ACHN (cell line): ENCODE results near the gene CD80.
"Not testable (repeated sequence)": the region's sequence is repeated elsewhere in the genome, so short reads cannot be mapped to it uniquely, and the experiment has no call there.

Experiments
- DNase-seq: peaks from one replicate; pipeline ENCODE4 v3.0.0-alpha.2; 2015
- in situ Hi-C: cut with HindIII; loops from 2 replicates; pipeline ENCODE4 v1.10.0; 2017; ENCODE audit warnings: low sequenced_read_pairs, low pct_ligation_motif_present, low pct_unique_long_range_greater_than_20kb

The CD80 gene

DNA sequence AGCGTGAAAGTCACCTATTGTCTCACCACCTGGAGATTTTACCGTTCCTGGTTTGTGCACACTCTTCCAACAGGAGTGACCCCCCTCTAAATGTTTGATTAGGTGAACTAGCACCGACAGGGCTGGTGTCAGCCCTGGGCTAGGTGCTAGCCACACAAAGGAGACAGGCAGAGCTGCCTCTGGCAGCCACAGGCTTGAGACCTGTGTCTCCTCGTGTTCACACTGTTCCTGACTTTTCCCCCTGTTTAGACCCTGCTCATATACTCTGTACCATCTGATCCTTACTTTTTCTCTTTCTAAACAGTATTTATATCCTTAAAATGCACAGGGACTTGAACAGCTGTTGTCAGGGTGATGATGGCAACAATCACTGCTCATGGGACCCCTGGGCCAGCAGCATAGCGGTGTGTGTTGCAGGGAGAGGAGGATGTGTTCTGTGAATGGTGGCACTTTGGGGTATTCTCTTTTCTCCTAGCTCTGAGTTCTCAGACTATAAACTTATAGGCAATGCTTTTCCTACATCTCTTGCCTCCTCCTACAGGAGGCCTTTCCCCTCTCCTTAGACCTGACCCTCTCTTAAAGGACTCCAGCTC is 5.5 kb downstream of the CD80 start:
- DNase-seq = no peak
- in situ Hi-C loops = no loop called here

DNA sequence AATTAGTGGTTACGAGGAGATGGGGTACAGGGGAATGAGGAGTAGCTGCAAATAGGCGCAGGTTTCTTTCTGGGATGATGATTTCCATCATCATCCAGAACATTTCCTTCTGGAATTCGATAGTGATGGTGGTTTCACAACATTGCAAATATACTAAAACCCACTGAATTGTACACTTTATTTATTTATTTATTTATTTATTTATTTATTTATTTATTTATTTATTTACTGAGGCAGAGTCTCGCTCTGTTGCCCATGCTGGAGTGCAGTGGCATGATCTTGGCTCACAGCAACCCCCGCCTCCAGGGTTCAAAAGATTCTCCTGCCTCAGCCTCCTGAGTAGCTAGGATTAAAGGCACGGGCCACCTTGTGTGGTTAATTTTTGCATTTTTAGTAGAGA is 6.5 kb downstream of the CD80 start:
- DNase-seq, in situ Hi-C loops: not testable (repeated sequence)

DNA sequence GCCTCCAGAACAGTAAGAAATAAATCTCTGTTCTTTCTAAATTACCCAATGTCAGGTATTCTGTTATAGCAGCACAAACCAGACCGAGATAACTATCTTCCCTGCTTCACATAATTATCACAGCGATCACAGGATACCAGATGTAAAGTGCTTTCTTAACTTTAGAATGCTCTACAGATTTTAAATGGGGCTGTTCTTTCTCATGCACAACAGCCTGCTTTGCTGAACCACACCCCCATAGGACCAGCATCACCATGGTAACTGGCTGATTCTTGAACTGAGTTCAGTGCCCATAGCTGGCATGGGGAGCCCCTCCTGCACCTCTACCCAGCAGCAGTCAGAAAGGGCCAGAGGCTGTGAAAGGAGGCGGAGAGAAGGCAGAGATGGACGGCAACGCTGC is 7.8 kb downstream of the CD80 start:
- in situ Hi-C loops = no loop called here
- no peak for DNase-seq

- in situ Hi-C loops = no loop called here
- DNase-seq = no peak
Measured at GRCh38 chr3:119550192-119550910, 9.1 kb downstream of the CD80 start.

DNA sequence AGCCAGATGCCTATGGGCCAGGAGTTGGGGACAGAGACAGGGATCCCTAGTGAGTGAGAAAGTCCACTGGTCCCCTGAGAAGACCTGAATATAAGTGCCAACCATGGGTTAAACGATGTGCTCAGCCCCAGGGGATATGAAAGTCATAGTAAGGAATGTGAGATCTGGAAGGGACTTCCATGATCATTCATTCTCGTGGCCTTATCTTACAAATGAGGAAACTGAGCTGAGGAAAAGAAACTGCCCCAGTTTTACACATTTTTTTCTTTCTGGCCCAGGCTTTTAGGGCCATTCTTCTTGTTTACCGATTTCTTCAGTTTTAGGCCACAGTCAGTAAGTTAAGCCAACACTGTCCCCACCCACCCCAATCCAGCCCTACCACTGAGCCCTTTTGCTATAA is 11.1 kb downstream of the CD80 start:
- in situ Hi-C loops = no loop called here
- DNase-seq = no peak

DNA sequence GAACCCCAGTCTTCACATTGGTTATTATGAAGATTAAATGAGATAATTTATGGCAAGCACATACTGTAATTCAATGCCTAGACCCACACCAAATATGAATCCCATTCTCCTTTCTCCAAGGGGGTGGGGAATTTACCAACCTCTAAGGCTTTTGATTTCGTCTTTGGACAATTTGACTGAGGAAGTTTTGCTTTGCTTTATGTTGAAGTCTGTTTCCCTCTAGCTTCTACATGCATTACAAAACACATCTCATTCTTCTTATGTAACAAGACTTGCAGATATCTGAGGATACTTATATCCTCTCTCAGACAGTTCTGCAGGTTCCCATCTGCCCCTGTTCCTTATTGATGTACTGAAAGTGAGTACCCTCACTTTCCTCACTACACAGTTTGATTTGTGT is 12.2 kb downstream of the CD80 start:
- no peak for DNase-seq
- in situ Hi-C loops = no loop called here

DNA sequence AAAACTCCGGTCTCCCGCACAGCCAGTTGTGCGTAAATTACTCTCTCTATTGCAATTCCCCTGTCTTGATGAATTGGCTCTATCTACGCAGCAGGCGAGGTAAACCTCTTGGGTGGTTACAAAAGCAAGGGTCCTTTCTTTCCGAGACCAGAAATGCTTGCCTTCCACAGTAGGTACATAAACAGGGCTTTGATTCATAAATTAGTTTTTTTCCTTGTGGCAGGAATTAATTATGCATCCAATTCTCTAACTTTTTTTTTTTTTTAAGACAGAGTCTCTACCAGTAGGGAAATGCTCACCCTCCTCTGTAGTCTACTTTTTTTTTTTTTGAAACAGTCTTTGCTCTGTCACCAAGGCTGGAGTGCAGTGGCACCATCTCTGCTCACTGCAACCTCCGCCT is 16.3 kb downstream of the CD80 start:
- in situ Hi-C loops = no loop called here
- no peak for DNase-seq

DNA sequence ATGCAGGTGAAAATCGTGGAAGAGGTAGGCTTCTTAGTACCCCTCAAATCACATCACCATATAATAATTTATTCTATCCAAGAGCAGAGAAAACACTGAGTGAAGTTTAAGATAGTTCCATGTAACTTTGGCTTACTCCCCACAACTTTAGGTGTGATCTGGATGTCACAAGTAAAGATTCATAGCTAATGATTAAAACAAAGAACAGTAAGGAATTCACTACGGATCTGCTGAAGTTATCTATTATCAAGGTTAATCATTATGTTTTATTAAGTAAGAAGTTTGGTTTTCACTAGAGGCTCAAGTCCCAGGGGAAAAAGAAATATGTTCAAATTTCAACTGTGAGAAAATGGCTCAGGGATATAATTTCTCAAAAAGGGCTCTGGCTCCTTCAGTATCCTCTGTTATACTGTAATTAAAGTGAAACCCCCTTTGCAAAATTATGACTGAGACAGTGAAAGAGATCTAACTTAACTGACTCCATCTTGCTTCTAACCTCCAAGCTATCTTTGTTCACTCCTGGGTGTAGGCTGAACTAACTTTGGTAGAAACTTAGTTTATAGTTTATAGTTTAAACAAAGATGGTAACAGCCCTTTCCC is 17.1 kb downstream of the CD80 start:
- DNase-seq = peak; percentile 11
- in situ Hi-C loops = no loop called here

DNA sequence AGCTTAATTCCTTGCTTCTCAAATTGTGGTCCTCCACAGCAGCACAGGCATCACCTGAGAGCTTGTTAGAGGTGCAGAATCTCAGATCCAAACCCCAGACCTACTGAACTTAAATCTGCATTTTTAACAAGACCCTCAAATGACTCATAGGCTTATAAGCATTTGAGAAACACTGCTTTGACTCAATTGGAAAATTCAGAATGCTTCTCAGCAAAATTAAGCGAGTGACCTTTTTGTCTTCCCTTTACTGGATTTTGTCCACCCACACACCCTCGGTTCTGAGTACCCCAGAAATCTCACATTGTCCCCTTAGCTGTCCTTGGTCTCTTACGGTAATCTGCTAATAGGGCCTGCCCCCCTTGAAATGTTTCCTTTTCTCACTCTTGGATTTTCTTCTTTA is 17.9 kb downstream of the CD80 start:
- DNase-seq = no peak
- in situ Hi-C loops = no loop called here

DNA sequence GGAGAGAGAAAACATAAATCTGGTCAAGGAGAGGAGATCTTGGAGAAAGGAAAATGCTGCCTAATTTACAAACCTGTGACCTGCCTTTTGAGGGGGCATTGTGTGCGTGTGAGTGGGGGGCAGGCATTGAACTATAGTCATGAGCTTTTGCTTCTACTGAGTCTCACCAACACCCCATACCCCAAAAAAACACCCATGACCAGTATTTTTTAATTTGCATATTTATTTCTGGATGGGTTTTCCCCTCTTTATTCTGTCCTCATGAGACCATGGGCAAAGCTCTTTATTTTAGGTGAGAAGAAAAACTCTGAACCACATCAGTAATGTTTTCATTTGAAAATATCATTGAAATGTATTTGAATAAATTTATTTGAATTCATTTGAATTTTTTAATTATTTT is 20.6 kb downstream of the CD80 start:
- in situ Hi-C loops = no loop called here
- no peak for DNase-seq

- no peak for DNase-seq
- in situ Hi-C loops = no loop called here
Measured at GRCh38 chr3:119536757-119537156, 22.7 kb downstream of the CD80 start.

- no peak for DNase-seq
- in situ Hi-C loops = no loop called here
Measured at GRCh38 chr3:119534296-119534695, 25.1 kb downstream of the CD80 start.

- in situ Hi-C loops = no loop called here
- no peak for DNase-seq
Measured at GRCh38 chr3:119531151-119531550, 28.3 kb downstream of the CD80 start.

GRCh38 chr3:119530456-119530855 is 29.0 kb downstream of the CD80 start:
- no peak for DNase-seq
- in situ Hi-C loops = no loop called here

DNA sequence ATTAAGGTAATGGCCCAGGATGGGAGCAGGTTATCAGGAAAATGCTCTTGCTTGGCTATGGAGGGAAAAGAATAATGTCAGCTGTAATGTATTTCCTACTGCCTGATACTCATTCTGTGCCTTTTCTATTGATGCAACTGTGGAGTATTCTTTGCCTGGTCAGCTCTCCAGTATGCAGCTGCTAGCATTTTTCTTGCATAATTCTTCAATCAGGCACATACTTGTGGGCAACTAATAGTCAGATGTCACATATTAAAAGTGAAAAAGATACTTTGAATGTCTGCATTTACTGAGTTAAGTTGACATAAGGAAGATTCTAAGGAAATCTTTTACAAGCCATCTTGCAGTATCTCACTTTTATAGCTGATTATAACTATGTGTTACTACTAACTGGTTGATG is 29.5 kb downstream of the CD80 start:
- in situ Hi-C loops = no loop called here
- DNase-seq = no peak

DNA sequence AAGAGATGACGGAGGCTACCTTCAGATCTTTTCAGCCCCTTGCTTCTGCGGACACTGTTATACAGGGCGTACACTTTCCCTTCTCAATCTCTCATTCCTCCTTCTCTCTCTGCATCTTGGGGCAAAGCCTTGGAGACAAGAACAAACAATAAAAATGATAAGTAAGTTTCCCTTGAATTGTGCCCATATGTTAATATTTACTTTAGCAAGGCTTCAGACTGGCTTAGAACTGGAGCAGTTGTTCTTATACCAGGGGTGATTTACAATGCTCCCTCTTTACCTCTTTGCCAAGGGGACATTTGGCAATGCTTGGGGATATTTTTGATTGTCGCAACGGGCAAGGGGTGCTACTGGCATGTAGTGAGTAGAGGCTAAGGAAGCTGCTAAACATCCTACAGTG is 31.7 kb downstream of the CD80 start:
- no peak for DNase-seq
- in situ Hi-C loops = no loop called here

- DNase-seq = peak; percentile 19
- in situ Hi-C loops = no loop called here
Measured at GRCh38 chr3:119524931-119525662, 34.3 kb downstream of the CD80 start.

GRCh38 chr3:119518026-119518425 is 41.4 kb downstream of the CD80 start:
- in situ Hi-C loops = no loop called here
- DNase-seq = no peak

- no peak for DNase-seq
- in situ Hi-C loops = no loop called here
Measured at GRCh38 chr3:119517112-119517511, 42.3 kb downstream of the CD80 start.

DNA sequence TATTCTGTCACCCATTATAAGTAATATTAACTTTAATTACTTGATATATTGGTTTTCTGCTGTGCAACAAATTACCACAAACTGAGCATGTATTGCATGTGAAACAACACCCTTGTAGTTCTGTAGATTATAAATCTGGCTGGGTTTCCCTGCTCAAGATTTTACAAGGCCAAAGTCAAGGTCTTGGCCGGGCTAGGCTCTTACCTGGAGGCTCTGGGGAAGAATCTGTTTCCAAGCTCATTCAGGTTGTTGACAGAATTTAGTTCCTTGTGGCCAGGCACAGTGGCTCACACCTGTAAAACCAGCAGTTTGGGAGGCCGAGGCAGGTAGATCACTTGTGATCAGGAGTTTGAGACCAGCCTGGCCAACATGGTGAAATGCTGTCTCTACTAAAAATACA is 44.8 kb downstream of the CD80 start:
- in situ Hi-C loops = no loop called here
- DNase-seq = no peak
